Activated naive CD4-positive, alpha-beta T cell treated with anti-CD3 and anti-CD28 coated beads, Interleukin-2, amount 50 U/mL, for 24 hours (primary cell): ENCODE measurements around the gene TCEA2.
"Not testable (repeated sequence)": the region's sequence is repeated elsewhere in the genome, so short reads cannot be mapped to it uniquely, and the experiment has no call there.

Experiments
- H3K27ac Mint-ChIP-seq: one replicate; pipeline ENCODE4 v1.8.0; 2021; ENCODE audit warnings: mild to moderate bottlenecking, mixed read lengths
- H3K27me3 Mint-ChIP-seq: one replicate; pipeline ENCODE4 v1.8.0; 2021; ENCODE audit warnings: mixed read lengths
- H3K36me3 Mint-ChIP-seq: one replicate; pipeline ENCODE4 v1.8.0; 2021; ENCODE audit warnings: mixed read lengths
- H3K4me1 Mint-ChIP-seq: one replicate; pipeline ENCODE4 v1.8.0; 2021; ENCODE audit warnings: mixed read lengths
- H3K4me3 Mint-ChIP-seq: one replicate; pipeline ENCODE4 v1.8.0; 2021; ENCODE audit warnings: mild to moderate bottlenecking, mixed read lengths
- H3K9me3 Mint-ChIP-seq: one replicate; pipeline ENCODE4 v1.8.0; 2021; ENCODE audit warnings: mixed read lengths

Gene TCEA2

DNA sequence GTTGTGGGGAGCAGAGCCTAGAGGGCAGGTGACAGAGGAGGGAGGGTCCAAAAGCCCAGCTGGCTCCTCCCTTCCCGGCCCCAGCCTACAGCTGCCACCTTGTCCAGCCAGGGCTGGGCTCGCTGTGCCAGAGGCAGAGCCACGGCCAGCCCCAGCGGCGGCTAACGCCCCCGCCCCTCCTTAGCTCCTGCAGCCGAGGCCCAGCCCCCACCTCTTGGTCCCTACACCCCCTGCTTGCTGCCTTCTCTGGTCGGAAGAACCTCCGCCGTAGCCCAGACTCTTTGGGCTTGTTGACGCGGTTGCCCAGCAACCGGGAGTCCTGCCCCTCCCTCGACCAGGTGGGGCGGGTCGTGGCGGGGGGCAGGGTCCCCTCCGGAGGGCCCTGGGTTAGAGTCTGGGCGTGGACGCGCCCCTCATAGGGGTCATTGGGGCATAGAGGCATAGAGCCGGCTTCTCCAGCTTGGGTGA lies 21.7 kb downstream of the TCEA2 start:
- Mint-ChIP-seq H3K27ac (no peak overlapping the region), H3K27me3 (peaks cover 2% of the 10 kb centered on the region)

GRCh38 chr20:64086801-64087200 lies 23.8 kb downstream of the TCEA2 start:
- Mint-ChIP-seq H3K36me3 (no peaks in the 10 kb centered on the region), H3K9me3 (no peaks in the 10 kb centered on the region), H3K27me3 (peaks cover 2% of the 10 kb centered on the region), H3K4me1 (peaks cover 19% of the 10 kb centered on the region), H3K4me3 (no peak overlapping the region), H3K27ac (no peak overlapping the region)

More for the DNA sequence above, 21.7 kb downstream of the TCEA2 start:
- no peaks in the 10 kb centered on the region for H3K36me3 Mint-ChIP-seq
- peaks cover 27% of the 10 kb centered on the region for H3K4me1 Mint-ChIP-seq
- no peaks in the 10 kb centered on the region for H3K9me3 Mint-ChIP-seq
- H3K4me3 Mint-ChIP-seq, result peak overlapping the region; percentile 90

- H3K27me3 Mint-ChIP-seq, H3K4me3 Mint-ChIP-seq: not testable (repeated sequence)
These were observed 24.3 kb downstream of the TCEA2 start for GRCh38 chr20:64087226-64087825.

GRCh38 chr20:64088586-64088985 lies 25.6 kb downstream of the TCEA2 start:
- H3K4me1 Mint-ChIP-seq, H3K27ac Mint-ChIP-seq, H3K4me3 Mint-ChIP-seq, H3K9me3 Mint-ChIP-seq, H3K27me3 Mint-ChIP-seq, H3K36me3 Mint-ChIP-seq: not testable (repeated sequence)

More at GRCh38 chr20:64087226-64087825, 24.3 kb downstream of the TCEA2 start:
- not testable (repeated sequence) for H3K27ac Mint-ChIP-seq, H3K9me3 Mint-ChIP-seq, H3K36me3 Mint-ChIP-seq
- H3K4me1 Mint-ChIP-seq, result peaks cover 16% of the 10 kb centered on the region

GRCh38 chr20:64090165-64090564 lies 27.2 kb downstream of the TCEA2 start:
- peaks cover 3% of the 10 kb centered on the region for H3K4me1 Mint-ChIP-seq
- no peaks in the 10 kb centered on the region for H3K36me3 Mint-ChIP-seq
- no peaks in the 10 kb centered on the region for H3K27me3 Mint-ChIP-seq
- no peak overlapping the region for H3K27ac Mint-ChIP-seq
- H3K9me3 Mint-ChIP-seq, result no peaks in the 10 kb centered on the region
- no peak overlapping the region for H3K4me3 Mint-ChIP-seq

GRCh38 chr20:64091340-64091739 lies 28.3 kb downstream of the TCEA2 start:
- no peak overlapping the region for H3K4me3 Mint-ChIP-seq
- H3K36me3 Mint-ChIP-seq, result no peaks in the 10 kb centered on the region

DNA sequence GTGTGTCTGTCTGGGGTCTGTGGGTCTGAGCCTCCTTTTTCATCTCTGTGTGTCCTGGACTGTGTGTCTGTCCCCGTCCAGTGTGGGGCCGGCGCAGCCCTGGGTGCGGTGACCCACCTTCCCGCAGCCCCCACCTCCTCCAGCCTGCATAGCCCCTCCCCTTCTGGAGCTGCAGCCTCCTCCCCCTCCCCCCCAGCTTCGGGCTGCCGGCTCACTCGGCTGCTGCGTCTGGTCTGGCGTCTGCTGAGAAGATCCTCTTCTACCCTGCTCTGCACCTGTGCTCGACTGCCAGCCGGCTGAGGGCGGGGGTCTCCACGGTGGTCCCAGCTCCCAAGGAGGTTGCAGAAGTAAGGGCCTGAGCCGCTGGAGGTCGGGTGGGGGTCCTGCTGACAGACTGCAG lies 28.8 kb downstream of the TCEA2 start:
- H3K36me3 Mint-ChIP-seq, result no peaks in the 10 kb centered on the region
- H3K27me3 Mint-ChIP-seq, result no peaks in the 10 kb centered on the region
- no peaks in the 10 kb centered on the region for H3K9me3 Mint-ChIP-seq
- H3K27ac Mint-ChIP-seq, result no peak overlapping the region
- H3K4me1 Mint-ChIP-seq, result peaks cover 3% of the 10 kb centered on the region
- no peak overlapping the region for H3K4me3 Mint-ChIP-seq

More at GRCh38 chr20:64091340-64091739, 28.3 kb downstream of the TCEA2 start:
- no peaks in the 10 kb centered on the region for H3K27me3 Mint-ChIP-seq
- H3K4me1 Mint-ChIP-seq, result peaks cover 3% of the 10 kb centered on the region
- no peak overlapping the region for H3K27ac Mint-ChIP-seq
- no peaks in the 10 kb centered on the region for H3K9me3 Mint-ChIP-seq

DNA sequence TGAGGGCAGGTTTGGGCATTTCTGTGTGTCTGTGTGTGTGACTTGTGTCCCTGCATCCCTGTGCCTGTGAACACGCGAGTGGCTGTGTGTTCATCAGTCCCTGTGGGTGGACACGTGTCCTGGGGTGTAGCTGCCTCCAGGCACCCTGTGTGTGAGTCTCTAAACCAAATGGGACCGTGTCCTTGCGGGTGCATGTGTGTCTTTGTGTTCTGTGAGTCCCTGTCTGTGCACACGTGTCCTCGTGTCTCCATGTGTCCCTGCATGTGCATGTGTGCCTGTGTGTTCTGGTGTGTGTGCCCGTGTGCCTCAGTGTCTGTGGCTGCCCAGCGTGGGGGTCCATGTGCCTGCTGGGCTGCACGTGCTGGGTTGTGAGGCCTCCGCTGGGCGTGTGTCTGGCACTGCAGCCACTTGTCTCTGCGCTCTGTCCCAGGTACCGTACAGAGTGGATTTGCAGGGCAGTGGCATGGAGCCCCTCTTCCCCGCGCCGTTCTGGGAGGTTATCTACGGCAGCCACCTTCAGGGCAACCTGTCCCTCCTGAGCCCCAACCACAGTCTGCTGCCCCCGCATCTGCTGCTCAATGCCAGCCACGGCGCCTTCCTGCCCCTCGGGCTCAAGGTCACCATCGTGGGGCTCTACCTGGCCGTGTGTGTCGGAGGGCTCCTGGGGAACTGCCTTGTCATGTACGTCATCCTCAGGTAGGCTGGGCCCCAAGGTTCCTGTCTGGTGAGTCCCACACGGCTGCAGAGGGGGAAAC lies 29.4 kb downstream of the TCEA2 start:
- Mint-ChIP-seq H3K27me3 (no peaks in the 10 kb centered on the region), H3K36me3 (no peaks in the 10 kb centered on the region), H3K4me1 (peaks cover 3% of the 10 kb centered on the region), H3K27ac (no peak overlapping the region), H3K4me3 (no peak overlapping the region), H3K9me3 (no peaks in the 10 kb centered on the region)

DNA sequence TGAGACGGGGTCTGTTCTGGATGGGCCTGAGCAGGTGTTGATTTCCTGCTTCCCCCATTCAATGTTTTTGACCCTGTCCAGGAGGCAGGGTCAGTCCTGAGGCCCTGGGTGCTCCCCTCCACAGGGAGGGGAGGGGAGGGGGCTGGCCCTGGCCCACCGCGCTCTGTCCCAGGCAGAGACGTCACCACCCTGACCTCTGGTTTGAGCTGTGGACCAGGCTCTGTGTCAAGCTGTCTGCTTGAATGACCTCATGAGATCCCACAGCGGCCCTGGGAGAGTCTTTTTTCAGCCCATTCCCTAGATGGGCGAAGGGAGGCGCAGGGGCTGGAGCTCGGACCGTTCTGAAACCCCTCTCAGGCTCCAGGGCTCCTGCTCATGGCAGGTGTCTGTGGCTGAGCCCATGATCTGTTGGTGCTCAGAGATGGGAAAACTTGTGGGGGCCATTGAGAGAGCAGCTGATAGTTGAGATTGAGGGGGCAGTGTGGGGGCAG lies 30.1 kb downstream of the TCEA2 start:
- no peak overlapping the region for H3K4me3 Mint-ChIP-seq
- H3K9me3 Mint-ChIP-seq, result no peaks in the 10 kb centered on the region
- H3K36me3 Mint-ChIP-seq, result no peaks in the 10 kb centered on the region
- no peak overlapping the region for H3K27ac Mint-ChIP-seq
- H3K4me1 Mint-ChIP-seq, result peaks cover 3% of the 10 kb centered on the region
- no peaks in the 10 kb centered on the region for H3K27me3 Mint-ChIP-seq

DNA sequence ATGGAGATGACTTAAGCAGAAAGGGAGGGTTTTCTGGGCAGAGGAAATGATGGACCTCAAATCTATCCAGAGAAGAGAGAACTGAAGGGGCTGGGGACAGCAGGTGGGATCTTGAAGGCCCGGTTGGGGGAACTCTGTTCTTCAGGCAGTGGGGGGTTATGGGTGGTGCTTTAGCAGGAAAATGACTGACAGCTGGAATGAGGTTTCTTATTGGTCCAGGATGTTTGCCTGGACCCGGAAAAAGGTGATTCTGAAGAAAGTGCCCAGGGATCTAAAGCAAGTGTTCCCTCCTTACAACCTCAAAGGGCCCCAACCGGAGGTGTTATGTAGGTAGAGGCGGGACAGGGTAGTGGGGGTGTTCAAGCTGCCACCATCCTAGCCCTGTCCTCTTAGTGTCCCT lies 32.5 kb downstream of the TCEA2 start:
- no peak overlapping the region for H3K4me3 Mint-ChIP-seq
- H3K27ac Mint-ChIP-seq, result no peak overlapping the region
- H3K4me1 Mint-ChIP-seq, result peaks cover 8% of the 10 kb centered on the region
- no peaks in the 10 kb centered on the region for H3K27me3 Mint-ChIP-seq
- H3K36me3 Mint-ChIP-seq, result no peaks in the 10 kb centered on the region
- no peaks in the 10 kb centered on the region for H3K9me3 Mint-ChIP-seq

DNA sequence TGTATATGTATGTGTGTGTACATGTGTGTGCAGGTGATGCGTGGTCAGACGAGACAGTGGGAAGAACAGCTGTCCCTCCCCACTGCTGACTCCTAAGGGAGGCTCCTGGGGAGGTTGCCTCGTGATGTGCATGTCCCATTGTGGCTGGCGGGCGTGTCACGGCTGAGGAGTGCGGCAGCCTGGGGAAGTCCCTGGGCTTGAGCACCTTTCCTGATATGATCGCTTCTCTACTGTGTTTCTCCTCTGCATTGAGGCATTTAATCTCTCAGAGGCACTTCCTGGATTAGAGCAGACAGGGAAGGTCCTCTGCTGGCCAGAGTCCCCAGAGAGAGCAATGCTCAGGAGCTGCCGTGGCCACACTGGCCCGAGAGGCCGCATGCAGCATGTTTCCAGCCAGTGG lies 32.9 kb downstream of the TCEA2 start:
- Mint-ChIP-seq H3K4me1 (peaks cover 8% of the 10 kb centered on the region), H3K27me3 (no peaks in the 10 kb centered on the region), H3K36me3 (no peaks in the 10 kb centered on the region), H3K27ac (no peak overlapping the region), H3K9me3 (no peaks in the 10 kb centered on the region), H3K4me3 (no peak overlapping the region)

- Mint-ChIP-seq H3K4me3 (no peak overlapping the region), H3K27ac (no peak overlapping the region), H3K4me1 (peaks cover 15% of the 10 kb centered on the region), H3K27me3 (peaks cover 3% of the 10 kb centered on the region), H3K9me3 (no peaks in the 10 kb centered on the region), H3K36me3 (no peaks in the 10 kb centered on the region)
These were observed 33.5 kb downstream of the TCEA2 start for GRCh38 chr20:64096535-64096934.

- no peak overlapping the region for H3K27ac Mint-ChIP-seq
- peaks cover 3% of the 10 kb centered on the region for H3K27me3 Mint-ChIP-seq
- no peak overlapping the region for H3K4me3 Mint-ChIP-seq
- no peaks in the 10 kb centered on the region for H3K36me3 Mint-ChIP-seq
- H3K4me1 Mint-ChIP-seq, result peaks cover 12% of the 10 kb centered on the region
- no peaks in the 10 kb centered on the region for H3K9me3 Mint-ChIP-seq
These were observed 35.5 kb downstream of the TCEA2 start for GRCh38 chr20:64098471-64099013.

DNA sequence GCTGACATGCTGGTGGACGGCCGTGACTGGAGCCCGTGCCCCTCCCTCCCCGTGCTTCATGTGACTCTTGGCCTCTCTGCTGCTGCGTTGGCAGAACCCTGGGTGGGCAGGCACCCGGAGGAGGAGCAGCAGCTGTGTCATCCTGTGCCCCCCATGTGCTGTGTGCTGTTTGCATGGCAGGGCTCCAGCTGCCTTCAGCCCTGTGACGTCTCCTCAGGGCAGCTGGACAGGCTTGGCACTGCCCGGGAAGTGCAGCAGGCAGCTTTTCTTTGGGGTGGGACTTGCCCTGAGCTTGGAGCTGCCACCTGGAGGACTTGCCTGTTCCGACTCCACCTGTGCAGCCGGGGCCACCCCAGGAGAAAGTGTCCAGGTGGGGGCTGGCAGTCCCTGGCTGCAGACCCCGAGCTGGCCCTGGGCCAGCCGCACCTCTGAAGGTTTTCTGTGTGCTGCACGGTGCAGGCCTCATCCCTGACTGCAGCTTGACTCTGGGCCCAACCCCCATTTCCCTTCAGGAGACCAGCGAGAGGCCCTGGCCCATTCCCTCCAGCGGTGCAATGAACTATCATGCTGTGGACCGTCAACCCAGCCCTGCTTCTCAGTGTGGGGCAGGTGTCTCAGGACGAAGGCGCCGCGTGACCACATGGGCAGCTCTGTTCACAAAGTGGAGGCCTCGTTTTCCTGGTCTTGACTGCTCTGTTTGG lies 36.2 kb downstream of the TCEA2 start:
- Mint-ChIP-seq H3K9me3 (no peaks in the 10 kb centered on the region), H3K4me1 (peaks cover 12% of the 10 kb centered on the region), H3K36me3 (no peaks in the 10 kb centered on the region), H3K4me3 (no peak overlapping the region), H3K27ac (no peak overlapping the region), H3K27me3 (peaks cover 4% of the 10 kb centered on the region)

DNA sequence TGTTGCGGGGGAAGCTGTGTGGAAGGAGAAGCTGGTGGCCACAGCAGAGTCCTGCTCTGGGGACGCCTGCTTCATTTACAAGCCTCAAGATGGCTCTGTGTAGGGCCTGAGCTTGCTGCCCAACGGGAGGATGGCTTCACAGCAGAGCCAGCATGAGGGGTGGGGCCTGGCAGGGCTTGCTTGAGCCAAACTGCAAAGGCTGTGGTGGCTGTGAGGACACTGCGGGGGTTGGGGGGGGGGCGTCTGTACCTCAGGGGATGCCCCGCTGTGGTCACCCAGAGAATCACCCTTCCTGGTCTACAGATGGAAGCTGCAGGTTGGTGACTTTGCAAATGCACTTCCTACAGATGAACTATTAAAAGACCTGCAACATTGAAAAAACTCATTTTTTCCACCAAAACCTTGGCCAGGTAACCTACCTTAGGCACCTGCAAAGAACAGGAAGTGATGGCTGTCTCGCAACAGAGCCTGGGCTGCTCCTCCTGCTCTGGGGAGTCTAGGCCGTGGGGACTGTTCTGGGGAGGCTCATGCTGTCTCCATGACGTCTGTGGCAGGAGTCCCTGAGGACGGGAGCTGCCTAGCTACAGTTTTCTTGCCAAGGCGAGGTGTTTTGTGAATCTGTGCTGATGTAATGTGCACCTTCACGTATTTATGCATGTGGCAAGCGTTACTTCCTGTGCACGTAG lies 37.0 kb downstream of the TCEA2 start:
- Mint-ChIP-seq H3K4me3 (no peak overlapping the region), H3K27me3 (peaks cover 4% of the 10 kb centered on the region), H3K4me1 (peaks cover 12% of the 10 kb centered on the region), H3K9me3 (no peaks in the 10 kb centered on the region), H3K36me3 (no peaks in the 10 kb centered on the region), H3K27ac (no peak overlapping the region)
